HG03439 (cell line): ENCODE results near the gene GALM.
"Not testable (repeated sequence)": the region's sequence is repeated elsewhere in the genome, so short reads cannot be mapped to it uniquely, and the experiment has no call there.

ENCODE experiments used
- ATAC-seq: cut with Tn5 transposase; IDR thresholded peaks from one replicate; pipeline ENCODE4 v1.9.1; 2021; ENCODE audit warnings: mild to moderate bottlenecking, moderate library complexity; ENCODE audit not compliant: unreplicated experiment

Gene GALM

DNA sequence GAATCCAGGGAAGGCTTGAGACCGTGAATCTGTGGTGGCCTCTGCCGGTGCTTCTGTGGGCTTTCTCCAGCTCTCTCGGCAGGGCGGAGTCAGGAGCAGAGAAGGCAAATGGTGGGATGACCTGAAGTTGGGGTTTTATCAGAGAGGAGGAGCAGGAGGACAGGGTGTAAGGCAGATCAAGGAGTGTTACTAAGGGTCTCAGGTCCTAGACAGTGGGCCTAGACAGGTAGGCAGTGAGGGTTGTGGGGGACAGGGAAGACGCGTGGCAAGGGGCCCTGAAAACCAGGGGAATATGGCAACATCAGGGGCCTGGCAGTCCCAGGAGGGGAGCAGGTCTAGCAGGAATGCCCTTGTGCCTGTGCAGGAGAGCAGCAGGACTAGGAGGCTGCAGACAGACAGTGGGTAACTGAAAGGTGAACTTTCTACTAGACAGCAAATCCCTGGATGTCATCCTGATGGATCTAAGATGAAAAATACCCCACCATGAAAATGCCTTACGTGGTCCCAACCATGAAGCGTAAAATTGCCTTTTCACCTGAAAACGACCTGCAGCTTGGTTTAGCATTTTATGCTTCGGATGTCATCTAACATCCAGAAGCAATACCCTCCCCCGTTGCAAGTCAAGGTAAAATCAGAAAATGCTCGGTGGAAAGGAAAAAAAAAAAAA is 43.1 kb downstream of the GALM start:
- no peak for ATAC-seq

DNA sequence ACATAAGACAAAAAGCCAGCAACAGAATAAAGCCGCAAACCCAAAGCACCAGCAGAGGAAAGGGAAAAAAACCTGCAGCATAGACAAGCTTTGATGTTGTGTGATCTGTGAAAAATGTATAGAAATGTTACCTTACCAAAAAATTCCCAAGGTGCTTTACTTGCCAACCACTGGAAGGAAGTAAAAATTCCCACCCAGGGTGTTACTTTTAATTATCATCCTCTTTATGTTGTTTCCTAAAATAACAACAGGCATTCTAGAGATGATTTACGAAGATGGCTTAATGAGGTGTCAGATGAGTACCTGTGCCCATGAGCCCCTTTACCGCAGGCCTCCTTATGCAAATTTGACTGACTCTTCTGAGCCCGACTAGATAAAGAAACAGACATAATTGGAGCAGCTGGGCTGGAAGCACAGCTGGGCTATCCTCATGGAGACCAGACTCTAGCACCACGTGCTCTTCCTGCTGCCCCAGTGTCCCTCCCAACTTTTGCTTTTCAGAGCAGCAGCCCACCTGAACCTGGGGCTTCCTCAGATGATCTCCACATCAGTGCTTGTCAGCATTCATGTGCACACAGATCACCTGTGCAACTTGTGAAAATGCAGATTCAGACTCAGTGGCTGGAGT is 43.8 kb downstream of the GALM start:
- ATAC-seq: no peak

DNA sequence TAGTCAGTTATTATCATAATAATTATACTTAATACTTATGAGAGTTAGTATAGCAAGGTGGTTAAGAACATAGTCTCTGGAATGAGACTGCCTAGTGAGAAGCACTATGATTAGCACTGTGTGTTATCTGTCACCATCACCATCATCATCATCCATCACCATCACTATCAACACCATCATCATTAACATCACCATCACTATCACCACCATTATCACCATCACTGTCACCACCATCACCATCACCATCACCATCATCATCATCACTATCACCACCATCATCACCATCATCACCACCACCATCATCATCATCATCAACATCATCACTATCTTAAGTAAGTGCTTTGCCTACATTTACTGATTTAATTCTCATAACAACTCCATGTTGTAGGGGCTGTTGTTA is 45.6 kb downstream of the GALM start:
- ATAC-seq: no peak

DNA sequence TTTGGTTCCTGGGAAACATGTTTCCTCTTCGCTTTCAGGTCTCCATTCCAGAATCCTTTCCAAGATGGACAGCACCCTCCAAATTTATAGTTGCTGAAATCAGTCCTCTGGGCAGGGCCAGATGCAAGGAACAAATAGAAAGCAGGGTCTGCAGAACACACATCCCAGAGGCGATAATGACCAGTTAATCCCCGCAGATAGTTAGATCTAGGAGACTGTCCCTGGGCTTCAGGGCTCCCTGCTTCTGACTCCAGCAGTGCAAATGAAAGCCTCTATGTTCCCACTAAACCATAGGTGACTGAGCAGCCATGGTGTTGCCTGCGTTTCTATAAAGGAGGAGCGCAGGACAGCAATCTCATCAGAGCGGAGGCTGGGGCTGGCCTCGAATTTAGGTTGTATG is 46.5 kb downstream of the GALM start:
- ATAC-seq: no peak

DNA sequence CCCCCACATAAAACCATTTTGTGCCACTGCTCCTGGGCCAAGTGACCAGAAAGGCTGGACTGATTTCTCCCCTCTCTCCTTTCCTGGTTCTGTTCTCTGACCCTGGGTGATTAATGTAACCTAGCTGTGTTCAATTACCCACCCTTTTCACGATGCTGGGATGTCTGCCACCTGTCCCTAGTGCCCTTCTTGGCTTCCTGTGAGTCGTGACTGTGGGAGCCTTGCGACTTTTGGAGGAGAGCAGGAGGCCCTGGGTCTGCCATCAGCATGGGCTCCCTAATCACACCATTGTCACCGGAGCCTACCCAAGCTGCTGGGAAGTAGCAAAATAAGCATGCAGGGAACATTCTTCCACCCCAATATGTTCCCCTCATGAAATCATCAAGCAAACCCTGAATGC is 47.0 kb downstream of the GALM start:
- ATAC-seq: no peak

DNA sequence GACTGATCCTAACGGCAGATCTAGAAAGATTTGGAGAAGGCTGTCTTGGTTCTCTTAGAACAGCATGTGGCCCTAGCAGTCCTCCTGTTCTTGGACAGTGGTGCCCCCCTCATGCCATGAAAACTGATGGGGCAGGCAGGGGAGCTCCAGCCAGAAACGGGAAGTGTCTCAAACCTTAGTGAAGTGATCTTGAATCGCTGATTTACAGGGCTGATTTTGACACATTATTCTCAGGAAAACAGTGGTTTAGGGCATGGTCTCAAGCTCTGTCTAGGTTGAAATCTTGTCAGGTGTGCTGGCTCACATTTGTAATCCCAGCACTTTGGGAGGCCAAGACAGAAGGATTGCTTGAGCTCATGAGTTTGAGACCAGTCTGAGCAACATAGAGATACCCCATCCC is 47.4 kb downstream of the GALM start:
- ATAC-seq: no peak

DNA sequence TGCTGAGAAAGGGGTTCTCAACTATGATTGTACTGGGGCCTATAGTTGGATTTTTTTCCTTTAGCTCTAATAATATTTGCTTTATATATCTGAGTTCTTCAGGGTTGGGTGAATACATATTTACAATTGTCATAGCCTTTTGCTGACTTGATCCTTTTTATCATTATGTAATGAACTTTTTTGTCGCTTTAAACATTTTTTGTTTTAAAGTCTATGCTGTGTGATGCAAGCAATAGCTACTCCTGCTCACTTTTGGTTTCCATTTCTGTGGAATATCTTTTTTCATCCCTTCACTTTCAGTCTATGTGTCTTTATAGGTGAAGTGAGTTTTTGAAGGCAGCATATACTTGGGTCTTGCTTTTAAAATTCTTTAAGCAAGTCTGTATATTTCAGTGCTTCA is 49.0 kb downstream of the GALM start:
- ATAC-seq: not testable (repeated sequence)

DNA sequence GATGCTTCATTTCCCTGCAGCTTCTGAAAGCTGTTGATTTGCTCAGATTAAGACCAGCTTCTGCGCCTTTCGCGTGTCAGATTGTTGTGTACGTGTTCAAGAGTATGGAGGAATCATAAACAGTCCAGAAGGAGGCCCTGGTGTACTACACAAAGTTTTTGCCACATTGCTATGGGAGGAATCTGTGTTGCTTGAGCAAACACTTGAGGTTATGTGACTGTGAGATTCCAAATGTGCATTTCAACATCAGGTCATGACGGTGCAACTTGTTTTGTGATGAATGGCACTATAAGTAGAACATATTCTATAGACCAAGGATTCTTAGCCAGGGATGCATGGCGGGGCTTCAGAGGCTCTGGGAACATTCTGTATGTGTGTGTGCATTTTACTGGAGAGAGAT is 50.3 kb downstream of the GALM start:
- no peak for ATAC-seq

DNA sequence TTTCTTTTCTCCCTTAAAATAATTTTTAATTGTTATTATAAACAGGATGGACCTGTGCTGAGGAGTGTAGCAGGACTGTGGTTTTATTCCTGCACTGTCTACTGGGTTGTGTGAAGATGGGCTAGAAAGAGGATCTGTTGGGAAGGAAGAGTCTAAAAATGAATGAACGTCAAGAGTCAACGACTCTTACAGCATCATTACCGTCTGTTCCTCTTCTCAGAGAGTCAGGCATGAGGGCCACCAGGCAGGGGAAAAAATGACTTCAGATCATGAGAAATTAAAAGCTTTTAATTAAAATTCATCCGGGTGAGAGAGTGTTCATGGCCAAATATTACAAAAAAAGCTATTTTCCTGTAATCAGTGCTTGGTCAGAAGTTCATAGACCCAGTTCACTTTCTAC is 52.7 kb downstream of the GALM start:
- ATAC-seq: no peak

DNA sequence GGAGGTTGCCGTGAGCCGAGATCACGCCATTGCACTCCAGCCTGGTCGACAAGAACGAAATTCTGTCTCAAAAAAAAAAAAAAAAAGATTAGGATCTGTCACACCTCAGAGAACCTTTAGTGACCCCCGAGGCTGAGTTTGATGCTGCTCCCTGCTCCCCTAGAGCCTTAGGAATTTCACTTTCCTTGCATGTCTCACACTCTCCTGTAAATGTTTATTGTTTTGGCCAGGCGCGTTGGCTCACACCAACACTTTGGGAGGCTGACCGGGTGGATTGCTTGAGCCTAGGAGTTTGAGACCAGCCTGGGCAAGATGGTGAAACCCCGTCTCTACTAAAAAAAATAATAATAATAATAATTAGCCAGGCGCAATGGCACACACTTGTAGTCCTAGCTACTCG is 53.8 kb downstream of the GALM start:
- ATAC-seq: no peak

DNA sequence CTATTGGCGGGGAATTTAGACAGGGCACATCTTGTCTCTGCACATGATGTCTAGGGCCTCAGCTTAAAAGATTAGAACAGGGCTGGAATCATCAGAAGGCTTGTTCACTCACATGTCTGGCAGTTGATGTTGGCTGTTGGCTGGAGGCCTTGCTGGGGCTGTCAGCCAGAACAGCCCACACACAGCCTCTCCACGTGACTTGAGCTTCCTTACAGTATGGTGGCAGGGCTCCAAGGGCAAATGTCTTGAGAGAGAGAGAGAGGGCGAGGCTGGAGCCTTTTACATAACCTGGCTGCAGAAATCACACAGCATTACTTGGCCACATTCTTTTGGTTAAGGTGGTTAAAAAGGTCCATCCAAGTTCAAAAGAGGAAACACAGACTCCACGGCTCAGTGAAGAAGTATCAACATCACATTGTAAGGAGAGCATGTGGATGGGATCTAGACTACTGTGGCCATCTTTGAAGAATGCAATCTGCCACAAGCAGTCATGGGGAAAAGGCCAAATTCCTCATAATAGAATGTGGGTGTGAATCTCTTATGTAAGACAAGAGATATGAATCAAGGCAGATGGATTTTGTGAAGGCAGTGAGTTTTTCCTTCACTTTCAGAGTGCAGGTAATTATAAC is 54.8 kb downstream of the GALM start:
- no peak for ATAC-seq

DNA sequence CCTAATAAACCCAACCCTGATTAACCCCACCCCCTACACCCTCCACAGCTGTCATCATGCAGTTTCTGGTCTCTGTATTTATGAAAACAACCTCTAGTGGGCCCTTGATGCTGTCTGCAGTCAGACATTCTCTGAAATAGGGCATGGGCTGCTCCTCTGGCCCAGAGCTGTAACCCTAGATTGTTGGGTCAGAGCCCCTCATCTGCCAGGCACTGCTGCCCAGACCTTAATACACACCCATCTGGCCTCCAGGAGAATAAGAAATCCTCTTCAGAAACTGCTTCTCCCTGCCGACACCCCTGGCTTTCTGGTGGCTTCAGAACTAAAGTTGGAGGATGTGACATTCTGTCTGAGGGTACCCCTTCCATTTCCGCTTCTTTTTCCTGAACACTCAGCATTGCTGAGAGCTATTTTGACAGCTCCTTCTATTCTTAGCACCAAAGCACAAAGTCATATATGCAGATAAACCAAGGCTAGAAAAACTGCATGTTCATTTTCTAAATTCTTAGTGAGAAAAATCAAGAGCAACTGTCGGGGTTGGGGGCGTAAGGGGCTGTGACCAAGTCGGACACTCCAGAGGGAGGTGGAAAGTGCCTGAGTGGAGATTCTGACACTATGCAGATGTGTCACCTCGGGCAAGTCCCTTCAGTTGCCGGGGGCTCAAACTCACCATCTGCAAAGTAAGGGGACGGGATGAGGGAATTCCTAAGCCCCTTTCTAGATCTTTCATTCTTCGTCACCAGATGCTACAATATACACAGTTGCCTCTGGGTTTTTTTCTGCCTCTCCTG is 56.6 kb downstream of the GALM start:
- peak; percentile 36 for ATAC-seq

DNA sequence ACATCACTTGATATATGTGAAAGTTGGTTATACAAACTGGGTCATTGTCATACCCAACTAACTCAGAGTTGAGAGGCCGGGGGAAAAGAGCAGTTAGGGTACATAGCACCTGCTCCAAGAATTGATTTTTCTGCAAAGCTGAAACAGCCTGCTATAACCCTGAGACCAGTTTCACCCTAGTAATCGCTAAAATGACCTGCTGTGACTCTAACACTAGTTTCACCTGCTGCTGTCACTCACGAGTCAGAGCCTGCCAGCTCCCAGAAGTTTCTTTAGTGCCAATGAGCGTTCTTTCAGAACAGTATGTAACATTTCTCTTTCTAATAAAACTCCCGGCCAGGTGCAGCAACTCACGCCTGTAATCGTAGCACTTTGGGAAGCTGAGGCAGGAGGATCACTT is 57.3 kb downstream of the GALM start:
- ATAC-seq: peak; percentile 54

DNA sequence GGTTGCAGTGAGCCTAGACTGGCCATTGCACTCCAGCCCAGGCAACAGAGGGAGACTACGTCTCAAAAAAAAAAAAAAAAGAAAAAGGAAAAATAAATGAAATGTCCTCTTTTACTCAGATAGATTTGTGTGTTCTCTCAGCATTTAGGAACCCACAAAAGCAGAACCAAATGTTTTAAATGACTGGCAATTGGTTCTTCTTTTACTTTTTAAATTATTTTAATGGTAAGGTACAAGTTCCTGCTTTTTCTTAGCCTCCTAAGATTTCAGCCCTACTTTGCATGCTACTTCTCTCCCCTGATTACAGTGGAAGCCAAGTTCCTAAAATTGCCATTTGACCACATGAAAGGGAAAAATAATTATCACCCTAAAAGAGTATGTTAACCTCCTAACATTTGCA is 61.7 kb downstream of the GALM start:
- no peak for ATAC-seq

DNA sequence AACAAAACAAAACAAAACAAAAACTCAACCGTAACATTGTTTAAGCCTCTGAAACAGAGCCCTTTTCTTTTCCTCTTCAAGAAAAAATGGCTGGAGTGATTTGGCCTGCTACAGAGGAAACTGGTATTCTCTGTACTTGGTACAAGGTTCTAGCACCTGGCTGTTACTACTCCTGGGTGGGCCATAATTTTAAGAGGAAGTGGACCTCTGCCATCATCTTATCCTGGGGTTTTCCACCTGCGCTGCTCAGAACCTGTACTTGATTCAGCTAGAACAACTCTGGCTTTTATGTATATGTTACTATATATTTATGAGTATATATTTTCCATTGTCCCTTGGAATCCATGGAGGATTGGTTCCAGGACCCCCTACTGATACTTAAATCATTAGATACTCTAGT is 62.8 kb downstream of the GALM start:
- ATAC-seq: no peak

DNA sequence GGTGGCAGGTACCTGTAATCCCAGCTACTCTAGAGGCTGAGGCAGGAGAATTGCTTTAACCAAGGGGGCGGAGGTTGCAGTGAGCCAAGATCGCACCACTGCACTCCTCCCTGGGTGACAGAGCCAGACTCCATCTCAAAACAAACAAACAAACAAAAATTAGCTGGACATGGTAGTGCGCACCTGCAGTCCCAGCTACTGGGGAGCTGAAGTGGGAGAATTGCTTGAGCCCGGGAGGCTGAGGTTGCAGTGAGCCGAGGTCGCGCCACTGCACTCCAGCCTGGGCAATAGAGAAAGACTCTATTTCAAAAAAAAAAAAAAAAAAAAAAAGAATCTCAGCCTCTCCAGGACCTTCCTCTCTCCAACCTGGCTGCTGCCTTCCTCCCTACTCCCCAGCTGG is 65.2 kb downstream of the GALM start:
- ATAC-seq: no peak

DNA sequence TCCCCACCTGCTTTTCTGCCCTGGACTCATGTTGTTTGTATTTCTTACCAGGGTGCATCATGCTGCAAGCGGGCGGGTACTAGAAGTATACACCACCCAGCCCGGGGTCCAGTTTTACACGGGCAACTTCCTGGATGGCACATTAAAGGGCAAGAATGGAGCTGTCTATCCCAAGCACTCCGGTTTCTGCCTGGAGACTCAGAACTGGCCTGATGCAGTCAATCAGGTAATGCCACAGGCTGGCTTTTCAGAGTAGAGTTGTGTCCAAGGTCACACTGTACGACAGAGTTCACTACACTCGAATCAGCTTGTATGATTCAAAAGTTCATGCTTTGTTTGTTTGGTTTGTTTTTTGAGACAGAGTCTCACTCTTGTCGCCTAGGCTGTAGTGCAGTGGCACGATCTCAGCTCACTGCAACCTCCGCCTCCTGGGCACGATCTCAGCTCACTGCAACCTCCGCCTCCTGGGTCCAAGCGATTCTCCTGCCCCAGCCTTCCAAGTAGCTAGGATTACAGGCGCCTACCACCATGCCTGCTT is 65.8 kb downstream of the GALM start:
- ATAC-seq: no peak

DNA sequence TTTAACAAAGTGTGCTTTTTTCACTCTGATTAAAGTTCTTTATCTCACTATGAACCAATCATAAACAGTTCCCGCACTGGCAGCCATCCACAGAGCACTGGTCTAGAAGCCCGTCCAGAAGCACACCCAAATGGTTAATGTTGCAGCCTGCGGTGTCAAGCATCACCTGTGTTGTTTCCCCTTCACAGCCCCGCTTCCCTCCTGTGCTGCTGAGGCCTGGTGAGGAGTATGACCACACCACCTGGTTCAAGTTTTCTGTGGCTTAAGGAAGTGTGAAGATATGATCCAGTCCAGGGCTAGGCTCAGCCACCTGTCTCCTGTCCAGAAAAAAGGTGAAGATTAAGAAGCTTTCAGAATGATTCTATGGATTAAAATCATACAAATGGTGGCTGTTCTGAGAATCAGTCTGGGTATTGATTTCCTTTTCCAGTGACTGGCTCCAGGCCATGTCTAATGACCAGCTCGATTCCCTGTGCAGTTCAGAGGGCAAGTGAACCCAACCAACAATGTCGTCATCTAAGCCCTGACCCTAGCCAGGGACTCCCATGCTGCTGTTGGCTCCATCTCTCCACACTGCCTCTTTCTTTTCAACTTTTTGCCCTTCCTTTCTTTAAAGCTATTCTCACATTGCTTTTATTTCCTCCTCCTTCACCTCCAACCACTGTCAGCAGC is 67.5 kb downstream of the GALM start:
- no peak for ATAC-seq

DNA sequence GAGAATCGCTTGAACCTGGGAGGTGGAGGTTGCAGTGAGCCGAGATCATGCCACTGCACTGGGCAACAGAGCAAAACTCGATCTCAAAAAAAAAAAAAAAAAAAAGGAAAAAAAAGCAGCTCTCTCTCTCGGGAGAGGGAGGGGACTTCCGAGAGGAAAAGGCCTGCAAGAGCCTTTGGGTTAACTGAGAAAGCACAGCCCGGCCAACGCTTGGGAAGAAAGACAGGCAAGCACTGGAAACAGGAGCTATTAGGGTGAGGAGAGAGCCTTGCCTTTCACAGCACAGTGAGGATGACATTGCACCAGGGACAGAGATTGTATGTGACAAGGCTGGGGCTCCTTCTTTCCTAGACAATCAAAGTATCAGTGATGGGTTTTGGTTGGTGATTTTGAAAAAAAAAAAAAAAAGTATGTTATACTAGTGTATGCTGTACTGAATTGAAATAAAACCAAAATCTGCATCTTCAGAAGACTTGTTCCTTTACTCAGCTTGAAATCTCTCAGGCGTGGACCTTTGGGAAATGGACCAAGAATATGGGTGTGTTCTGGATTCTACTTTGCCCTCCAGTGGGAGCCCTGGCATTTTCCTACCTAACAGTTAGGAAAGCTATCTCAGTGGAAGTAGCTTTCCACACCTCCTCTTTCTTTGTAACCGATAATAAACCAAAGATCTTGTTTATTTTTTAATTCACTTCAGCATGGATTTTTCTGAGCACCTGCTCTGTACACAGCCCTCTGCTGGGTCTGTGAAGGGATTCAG is 68.6 kb downstream of the GALM start:
- ATAC-seq: no peak

DNA sequence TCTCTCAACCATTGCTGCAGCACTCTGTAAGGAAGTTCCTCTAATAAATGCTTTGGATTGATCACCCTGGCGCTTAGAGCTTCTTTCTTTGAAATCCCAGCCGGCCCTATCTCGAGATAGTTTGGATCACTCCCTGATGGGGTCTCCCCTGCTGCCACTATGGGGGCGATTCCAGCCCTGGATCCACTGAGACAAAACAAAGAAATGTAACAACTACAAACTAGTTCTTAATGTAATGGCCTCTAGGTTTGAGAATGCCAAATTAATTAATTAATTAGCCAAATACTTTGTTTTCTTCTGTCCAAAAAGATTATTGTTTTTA is 70.0 kb downstream of the GALM start:
- no peak for ATAC-seq
